PC-3 (cell line): ENCODE results near the gene ELK4.

Experiments
- EZH2phosphoT487 ChIP-seq: fragments of 300-600 bp; sonication (generic); IDR thresholded peaks from 2 replicates; pipeline ENCODE4 v1.6.1; 2018; ENCODE audit warnings: mild to moderate bottlenecking, antibody characterized with exemption, low read length, borderline replicate concordance
- TF ChIP-seq, protein P1 (sequence below): fragments of 300-600 bp; sonication (generic); conservative IDR thresholded peaks from 2 replicates; pipeline ENCODE4 v1.5.1; 2017; ENCODE audit warnings: antibody characterized with exemption, low read depth, mild to moderate bottlenecking, low read length

DNA sequence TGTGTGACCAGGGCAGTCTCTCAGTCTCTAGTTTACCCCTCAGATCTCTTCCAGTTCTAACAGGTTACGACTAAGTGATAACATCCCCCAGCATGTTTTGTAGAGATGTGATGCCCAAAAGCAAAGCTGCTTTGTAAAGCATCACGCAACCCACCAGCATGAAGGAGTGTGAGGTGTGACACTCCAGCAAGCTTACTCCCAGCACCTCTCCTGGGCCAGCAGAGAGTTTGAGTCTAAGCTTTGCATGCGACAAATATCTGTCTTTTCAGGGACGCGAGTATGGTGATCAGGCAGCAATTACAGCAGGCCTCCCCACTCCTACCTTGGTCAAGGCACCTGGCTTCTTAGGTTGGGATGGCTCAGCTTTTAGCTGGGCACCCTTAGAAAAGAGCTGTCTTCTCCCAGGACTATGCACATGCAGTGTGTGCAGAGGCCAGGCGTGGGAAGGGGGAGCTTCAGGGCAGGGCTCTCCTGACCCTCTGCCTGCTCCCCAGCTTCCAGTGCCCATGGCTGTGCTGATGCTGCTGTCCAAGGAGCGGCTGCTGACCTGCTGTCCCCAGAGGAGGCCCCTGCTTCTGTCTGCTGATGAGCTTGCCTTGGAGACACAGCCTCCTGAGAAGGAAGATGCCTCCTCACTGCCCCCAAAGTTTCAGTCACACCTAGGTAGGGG lies 48.2 kb downstream of the ELK4 start:
- TF ChIP-seq, protein P1, sequence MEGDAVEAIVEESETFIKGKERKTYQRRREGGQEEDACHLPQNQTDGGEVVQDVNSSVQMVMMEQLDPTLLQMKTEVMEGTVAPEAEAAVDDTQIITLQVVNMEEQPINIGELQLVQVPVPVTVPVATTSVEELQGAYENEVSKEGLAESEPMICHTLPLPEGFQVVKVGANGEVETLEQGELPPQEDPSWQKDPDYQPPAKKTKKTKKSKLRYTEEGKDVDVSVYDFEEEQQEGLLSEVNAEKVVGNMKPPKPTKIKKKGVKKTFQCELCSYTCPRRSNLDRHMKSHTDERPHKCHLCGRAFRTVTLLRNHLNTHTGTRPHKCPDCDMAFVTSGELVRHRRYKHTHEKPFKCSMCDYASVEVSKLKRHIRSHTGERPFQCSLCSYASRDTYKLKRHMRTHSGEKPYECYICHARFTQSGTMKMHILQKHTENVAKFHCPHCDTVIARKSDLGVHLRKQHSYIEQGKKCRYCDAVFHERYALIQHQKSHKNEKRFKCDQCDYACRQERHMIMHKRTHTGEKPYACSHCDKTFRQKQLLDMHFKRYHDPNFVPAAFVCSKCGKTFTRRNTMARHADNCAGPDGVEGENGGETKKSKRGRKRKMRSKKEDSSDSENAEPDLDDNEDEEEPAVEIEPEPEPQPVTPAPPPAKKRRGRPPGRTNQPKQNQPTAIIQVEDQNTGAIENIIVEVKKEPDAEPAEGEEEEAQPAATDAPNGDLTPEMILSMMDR = no peak
- no peak for TF ChIP-seq EZH2phosphoT487
